GM19351 (cell line): Measurements from ENCODE around the gene PREX1.

Experiments
- ATAC-seq: cut with Tn5 transposase; IDR thresholded peaks from one replicate; pipeline ENCODE4 v1.9.1; 2021; ENCODE audit warnings: mild to moderate bottlenecking, moderate library complexity; ENCODE audit not compliant: unreplicated experiment

Gene PREX1

DNA sequence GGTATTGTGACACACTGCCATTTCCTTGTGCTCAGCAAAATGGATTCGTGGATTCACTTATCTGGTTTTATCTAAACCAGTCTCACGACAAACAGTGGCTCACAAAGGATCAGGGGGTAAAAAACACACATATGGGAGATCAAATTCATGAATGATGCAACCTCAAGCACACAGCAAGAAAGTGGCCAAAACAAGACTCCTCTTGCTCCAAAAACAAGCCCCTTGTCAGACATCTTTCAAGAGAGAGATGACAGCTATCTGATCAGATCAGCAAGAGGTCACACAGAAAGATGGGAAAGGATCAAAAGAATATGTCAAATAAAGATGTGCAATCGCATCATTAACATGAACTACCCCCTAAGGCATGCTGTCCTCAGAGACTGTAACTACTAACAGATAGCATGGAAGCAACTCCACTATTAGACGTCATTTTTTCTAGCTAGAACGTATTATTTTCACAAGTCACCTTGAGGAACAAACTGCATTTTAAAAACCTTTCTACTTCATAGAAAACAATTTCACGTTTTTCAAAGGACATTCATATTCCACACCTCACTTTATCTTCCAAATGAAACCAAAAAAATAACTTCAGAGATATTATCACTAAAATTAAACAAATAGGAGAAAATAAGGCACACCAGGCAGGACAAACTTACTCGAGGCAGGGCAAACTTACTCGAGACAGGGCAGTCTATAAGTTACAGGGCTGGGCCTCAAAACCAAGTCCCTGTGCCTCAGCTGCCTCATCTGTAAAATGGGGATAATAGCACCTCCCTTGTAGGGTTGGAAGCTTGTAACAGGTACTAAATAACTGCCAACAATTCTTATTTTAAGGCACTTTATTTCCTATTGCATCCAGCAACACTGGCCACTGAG is 122.3 kb downstream of the PREX1 start:
- no peak for ATAC-seq

GRCh38 chr20:48704761-48705160 is 123.0 kb downstream of the PREX1 start:
- no peak for ATAC-seq

GRCh38 chr20:48703511-48704219 is 124.1 kb downstream of the PREX1 start:
- no peak for ATAC-seq

DNA sequence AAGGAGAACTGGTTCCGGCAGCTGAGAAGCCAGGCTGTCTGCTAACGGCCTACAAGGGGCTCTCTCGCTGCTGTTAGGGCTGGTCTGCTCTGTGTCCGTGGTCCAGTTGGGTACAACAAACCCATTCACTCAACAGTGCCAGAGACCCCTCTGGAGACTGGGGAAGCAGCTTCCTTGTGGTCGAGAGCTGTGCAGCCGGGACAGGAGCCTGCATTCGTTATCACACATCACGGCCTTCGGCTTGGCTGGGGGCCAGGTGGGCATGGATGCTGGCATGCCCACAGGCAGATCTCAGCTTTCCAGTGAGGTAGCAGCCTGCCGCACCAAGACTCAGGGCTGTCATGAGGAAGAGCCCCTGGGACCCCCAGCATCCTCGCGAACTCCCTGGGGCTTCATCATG is 124.7 kb downstream of the PREX1 start:
- no peak for ATAC-seq

DNA sequence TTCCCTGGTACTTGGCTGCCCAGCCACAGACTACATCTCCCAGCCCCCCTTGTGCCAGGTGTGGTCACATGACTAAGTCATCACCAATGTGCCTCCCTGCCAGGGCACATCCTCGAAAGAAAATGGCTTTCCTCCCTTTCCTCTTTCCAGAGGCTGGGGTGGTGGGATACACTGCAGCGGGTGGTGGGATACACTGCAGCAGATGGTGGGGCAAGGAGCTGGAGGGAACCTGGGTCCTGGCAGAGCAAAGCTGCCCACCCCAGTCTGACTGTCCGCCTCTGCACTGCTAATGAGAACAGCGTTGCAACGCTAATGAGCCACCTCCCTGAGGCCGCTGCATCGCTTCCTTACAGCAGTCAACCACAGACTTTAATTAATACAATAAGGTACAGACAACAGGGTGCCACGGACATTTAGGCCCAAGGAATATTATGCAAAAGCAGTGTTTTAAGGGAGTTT is 125.3 kb downstream of the PREX1 start:
- no peak for ATAC-seq

- no peak for ATAC-seq
Observed at GRCh38 chr20:48701702-48702101, 126.1 kb downstream of the PREX1 start.

DNA sequence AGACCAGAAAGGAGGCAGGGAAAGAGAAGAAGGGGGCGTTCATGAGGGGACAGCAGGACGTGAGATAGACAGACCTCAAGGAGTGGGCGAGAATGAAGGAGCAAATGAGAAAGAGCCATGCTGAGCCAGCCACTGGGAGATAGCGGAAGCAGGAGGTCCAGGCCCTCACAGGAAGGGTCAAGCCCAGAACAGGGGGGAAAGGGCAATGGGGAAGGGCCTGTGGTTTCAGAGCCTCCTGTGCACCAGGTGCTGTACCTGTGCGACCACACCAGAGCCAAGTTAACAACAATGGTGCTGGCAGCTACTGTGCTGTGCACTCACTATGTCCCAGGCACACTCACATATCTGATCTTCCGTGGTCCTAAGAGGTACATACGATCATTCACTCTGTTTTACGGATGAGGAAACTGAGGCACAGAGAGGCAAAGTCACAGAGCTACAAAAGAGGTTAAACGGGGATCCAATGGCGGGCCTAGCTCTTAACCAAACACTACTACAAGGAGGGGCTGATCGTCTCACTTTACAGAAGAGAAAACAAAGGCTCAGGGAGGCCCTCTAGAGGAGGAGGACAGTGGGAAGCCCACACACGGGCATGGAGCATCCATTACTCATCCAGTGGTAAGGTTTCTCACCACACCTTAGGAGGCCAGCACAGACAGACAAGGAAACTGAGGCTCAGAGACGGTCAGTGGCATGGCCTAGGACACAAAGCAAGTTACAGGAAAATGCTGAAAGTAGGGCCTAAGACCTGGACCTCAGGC is 129.1 kb downstream of the PREX1 start:
- no peak for ATAC-seq

GRCh38 chr20:48697845-48698491 is 129.8 kb downstream of the PREX1 start:
- no peak for ATAC-seq

DNA sequence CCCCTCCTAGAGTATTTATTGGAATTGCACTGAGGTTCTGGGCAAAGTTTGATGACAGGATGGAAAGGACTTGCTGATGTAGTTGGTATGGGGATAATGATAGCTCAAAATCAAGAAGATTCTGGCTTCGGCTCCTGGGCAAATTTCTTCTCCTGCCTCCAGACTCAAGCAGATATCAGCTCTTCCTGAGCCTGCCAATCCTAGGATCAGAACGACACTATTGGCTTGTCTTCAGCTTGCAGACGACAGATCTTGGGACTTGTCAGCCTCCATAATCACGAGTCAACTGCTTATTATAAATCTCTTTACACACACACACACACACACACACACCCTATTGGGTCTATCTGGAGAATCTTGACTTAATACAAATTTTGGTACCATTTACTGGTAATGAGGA is 131.1 kb downstream of the PREX1 start:
- ATAC-seq = no peak

- ATAC-seq = no peak
Observed at GRCh38 chr20:48695738-48696137, 132.1 kb downstream of the PREX1 start.

DNA sequence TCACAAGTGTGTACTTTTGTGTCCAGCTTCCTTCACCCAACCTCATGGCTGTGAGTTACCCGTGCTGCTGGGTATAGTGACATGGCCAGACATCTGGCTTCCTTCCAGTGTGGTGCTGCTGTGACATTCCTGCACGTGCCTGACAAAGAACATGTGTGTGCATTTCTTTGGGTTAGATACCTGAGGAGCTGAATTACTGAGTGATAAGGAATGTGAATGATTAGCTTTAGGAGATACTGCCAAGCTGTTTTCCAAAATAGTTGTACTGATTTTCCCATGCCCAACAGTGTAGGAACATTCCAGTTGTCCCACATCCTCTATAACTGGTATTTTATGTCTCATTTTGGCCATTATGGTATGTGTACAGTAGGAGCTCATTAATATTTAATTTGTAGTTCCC is 132.5 kb downstream of the PREX1 start:
- no peak for ATAC-seq

- no peak for ATAC-seq
Observed at GRCh38 chr20:48694381-48694865, 133.4 kb downstream of the PREX1 start.

DNA sequence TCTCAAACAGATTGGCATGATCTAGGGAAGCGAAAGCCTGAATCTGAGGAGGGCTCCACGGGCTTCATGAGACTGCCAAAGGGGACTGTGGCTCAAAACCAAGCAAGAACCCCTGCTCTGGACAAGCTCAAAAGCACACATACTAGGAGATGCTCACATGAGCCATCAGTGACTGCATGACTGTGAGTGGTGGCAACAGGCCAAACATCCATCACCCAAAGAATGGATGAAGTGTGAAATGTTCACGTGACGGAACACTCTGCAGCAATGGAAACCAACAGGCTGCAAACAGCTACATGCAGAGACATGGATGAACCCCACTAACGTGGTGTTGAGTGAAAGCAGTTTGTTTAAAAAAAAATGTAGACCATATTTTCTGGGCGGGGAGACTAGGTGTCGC is 136.3 kb downstream of the PREX1 start:
- ATAC-seq = no peak

DNA sequence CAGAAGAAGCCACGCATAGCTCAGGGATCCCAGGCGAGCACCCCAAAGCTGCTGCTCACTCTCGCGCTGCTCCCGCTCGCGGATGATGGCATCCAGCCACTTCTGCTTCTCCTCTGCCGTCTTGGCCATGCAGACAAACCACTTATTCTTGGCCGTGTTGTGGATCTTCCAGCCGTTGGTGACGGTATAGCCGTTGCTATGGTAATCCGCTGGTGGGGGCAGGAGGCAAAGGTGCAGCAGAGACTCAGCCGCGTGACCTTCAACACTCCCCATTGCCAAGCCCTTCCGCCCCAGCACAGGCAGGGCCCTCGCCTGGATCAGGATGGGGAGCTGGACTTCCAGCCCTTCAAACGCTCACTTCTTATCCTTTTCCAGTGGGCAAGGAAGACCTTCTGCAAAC is 136.9 kb downstream of the PREX1 start:
- ATAC-seq = no peak

GRCh38 chr20:48689874-48690571 is 137.8 kb downstream of the PREX1 start:
- no peak for ATAC-seq

GRCh38 chr20:48689388-48689787 is 138.4 kb downstream of the PREX1 start:
- no peak for ATAC-seq

DNA sequence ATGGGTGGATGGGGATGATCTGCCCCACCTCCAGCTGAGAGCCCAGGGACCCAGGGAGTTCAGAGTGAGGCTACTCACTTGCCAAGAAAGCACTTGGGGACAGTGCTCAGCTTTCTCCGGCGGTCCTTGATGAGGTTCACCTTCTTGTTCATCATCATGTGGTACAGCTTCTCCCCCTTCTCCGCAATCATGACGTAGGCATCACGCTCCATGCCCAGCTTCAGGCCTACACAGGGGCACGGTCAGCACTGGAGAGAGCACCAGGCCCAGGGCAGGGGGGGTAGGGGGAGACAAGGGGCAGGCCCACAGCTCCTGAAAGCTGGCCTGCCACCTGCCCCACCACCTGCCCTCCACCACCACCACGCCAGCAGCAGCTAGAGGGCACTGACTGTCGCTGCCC is 139.2 kb downstream of the PREX1 start:
- ATAC-seq = no peak

GRCh38 chr20:48687117-48687800 is 140.5 kb downstream of the PREX1 start:
- no peak for ATAC-seq

DNA sequence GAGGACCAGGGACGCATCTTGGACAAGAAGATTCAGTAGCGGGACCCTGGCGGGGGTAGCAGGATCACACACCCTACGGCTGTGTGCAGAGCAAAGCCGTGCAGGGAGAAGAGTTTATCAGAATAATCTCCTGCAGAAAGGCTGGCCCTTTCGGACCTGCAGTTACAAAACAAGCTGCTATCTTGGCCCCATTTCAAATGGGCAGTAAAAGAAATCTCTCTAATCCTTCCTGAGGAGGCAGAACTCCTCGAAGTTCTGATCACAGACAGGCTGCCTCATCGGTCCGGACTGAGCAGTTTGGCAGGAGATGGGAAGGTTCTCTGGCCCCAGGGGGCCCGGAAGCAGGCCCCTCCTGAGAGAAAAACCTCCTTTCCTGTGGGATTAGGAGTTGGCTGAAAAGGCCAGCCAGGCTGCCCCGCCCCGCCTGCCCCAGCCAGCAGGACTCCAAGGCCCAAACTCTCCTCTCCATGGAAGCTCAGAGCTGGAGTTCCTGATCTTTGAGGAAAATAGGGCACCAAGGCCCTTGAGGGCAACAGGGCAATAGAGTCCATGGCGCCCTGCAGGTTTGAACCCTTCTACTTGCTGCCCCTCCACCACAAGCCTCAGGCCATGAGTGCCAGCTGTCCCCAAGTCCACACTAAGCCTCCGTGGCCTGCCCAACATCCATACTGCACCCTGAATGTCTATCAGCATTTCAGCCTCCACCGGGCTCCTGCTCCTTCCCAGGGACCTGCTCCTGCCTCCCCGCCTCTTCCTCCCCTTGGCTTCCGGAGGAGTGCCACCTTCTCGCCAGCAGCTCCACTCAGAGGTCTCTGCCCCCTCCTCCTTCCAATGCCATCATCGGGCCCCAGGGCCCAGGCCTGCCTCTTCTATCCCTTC is 141.3 kb downstream of the PREX1 start:
- no peak for ATAC-seq
